Testis (tissue), 3 donors: ENCODE data around the gene PDSS1. TPM values are rescaled to one million over a fixed set of nuclear protein-coding genes. Genes with fewer than 3 reads are reported as not detected.

Experiments used
- DNase-seq: peaks from one replicate; pipeline ENCODE4 v3.0.0-alpha.2; 2019
- H3K27ac ChIP-seq, 2 donors: fragments of 200-600 bp; sonication (generic); one replicate each; pipeline ENCODE4 v1.5.1; 2019
- H3K27me3 ChIP-seq: fragments of 200-600 bp; sonication (generic); one replicate; pipeline ENCODE4 v1.5.1; 2019
- H3K36me3 ChIP-seq: fragments of 200-600 bp; sonication (generic); one replicate; pipeline ENCODE4 v1.5.1; 2017; ENCODE audit warnings: low read depth; ENCODE audit errors: missing control alignments
- H3K4me1 ChIP-seq: fragments of 200-600 bp; sonication (generic); one replicate; pipeline ENCODE4 v1.5.1; 2019
- H3K4me3 ChIP-seq, 2 donors: fragments of 200-600 bp; sonication (generic); one replicate each; pipeline ENCODE4 v1.5.1; 2017 to 2019
- H3K9me3 ChIP-seq: fragments of 200-600 bp; sonication (generic); one replicate; pipeline ENCODE4 v1.5.1; 2017
- POLR2A ChIP-seq: fragments of 450-650 bp; IDR thresholded peaks from one replicate; pipeline ENCODE4 v1.6.1; 2017; ENCODE audit warnings: antibody characterized with exemption, mild to moderate bottlenecking, moderate library complexity
- WGBS, 2 donors: methylation state at CpG; one replicate each; pipeline ENCODE4 v1.1.5; 2018; 5-methylcytosine and 5-hydroxymethylcytosine counted together
- intact Hi-C: fragments of 100-400 bp; cut with DNase I; formaldehyde crosslinking; loops from one replicate; pipeline ENCODE4 v1.15.1; 2023; ENCODE audit warnings: low total_unique reads
- polyA plus RNA-seq: library from polyadenylated mRNA; stranded (reverse); fragments of 350-450 nt; fragmentation: Illumina TruSeq; extraction: RNeasy Lipid Tissue Mini Kit (QIAGEN cat#74804); gene quantifications from one replicate; pipeline ENCODE4 v1.2.3, GENCODE V29; 2014; ENCODE audit warnings: low read depth, low replicate concordance; ENCODE audit not compliant: insufficient read depth
- total RNA-seq, 2 donors: library from RNA; depleted of rRNA; stranded (reverse); fragments of >200 nt; gene quantifications; one replicate each; pipeline ENCODE4 v1.2.3, GENCODE V29; 2016
- TF ChIP-seq, protein P1 (sequence below), 3 experiments: fragments of 450-650 bp in 2 of 3; fragments of 200-600 bp in 1 of 3; sonication (generic) in 1 of 3; IDR thresholded peaks; one replicate each; pipeline ENCODE4 v1.5.1; 2016 to 2019; ENCODE audit warnings: antibody characterized with exemption in 3 of 3, mild to moderate bottlenecking in 2 of 3, moderate library complexity in 1 of 3

PDSS1 gene
- total and polyA plus RNA-seq, 3 donors from 2014 or later = 8.9 to 10.1 (median 9.6) TPM

DNA sequence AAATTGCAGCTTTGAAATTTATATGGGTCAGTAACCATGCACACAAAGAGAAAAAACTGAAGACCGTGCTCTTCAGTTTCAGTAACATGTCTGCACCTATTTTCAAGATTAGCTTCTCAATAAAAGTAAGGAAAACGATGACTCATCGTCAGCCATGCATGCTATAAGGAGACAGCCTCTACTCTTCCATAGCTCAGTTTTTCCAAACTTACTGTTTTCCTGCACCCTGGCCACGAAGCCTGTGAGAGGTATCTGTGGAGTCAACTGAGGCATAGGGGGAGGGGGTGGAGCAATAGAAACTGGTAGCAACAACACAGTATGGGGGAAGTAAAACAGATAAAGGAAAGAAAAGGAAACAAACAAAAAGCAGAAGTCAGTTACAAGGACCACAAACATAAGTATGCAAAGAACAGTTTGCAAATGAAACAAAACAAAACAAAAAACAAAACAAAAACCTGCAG, 58.0 kb downstream of the PDSS1 start:
- TF ChIP-seq, protein P1, sequence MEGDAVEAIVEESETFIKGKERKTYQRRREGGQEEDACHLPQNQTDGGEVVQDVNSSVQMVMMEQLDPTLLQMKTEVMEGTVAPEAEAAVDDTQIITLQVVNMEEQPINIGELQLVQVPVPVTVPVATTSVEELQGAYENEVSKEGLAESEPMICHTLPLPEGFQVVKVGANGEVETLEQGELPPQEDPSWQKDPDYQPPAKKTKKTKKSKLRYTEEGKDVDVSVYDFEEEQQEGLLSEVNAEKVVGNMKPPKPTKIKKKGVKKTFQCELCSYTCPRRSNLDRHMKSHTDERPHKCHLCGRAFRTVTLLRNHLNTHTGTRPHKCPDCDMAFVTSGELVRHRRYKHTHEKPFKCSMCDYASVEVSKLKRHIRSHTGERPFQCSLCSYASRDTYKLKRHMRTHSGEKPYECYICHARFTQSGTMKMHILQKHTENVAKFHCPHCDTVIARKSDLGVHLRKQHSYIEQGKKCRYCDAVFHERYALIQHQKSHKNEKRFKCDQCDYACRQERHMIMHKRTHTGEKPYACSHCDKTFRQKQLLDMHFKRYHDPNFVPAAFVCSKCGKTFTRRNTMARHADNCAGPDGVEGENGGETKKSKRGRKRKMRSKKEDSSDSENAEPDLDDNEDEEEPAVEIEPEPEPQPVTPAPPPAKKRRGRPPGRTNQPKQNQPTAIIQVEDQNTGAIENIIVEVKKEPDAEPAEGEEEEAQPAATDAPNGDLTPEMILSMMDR (IDR thresholded peaks at IDR 0.05) = no peak
- no peak for TF ChIP-seq POLR2A
- Histone ChIP-seq H3K27me3 (no peaks in the 10 kb centered on the region), H3K36me3 (no peaks in the 10 kb centered on the region), H3K4me1 (no peaks in the 10 kb centered on the region), H3K4me3 (no peak overlapping the region), H3K27ac (no peak overlapping the region), H3K9me3 (no peaks in the 10 kb centered on the region)
- intact Hi-C loops = no loop called here
- no peak for DNase-seq
- 84 to 87% methylated on average over 4 of the region's 4 CpGs for WGBS, 2 donors

DNA sequence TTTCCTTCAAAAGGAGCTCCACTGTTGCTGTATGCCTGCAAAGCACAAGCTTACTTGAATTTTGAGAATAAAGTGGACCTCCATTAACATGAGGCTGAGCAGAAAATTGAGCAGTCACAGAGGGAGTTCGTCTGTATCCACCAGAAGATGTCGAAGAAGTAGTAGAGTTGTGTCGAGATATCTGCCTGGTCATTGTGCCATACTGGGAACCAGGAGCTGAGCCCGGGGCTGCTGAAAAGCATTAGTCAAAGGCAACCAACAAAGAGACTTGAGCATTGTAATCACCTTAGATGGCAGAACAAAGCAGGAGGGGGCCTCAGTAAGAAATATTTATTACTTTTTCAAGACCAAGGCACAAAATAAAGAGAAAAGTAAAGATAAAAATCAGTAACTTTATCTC, 61.5 kb downstream of the PDSS1 start:
- Histone ChIP-seq H3K4me3 (no peak overlapping the region), H3K36me3 (no peaks in the 10 kb centered on the region), H3K27ac (no peak overlapping the region), H3K4me1 (no peaks in the 10 kb centered on the region), H3K9me3 (no peaks in the 10 kb centered on the region), H3K27me3 (no peaks in the 10 kb centered on the region)
- intact Hi-C loops = no loop called here
- DNase-seq = no peak
- WGBS, 2 donors = 90 to 92% methylated on average over 4 of the region's 4 CpGs
- TF ChIP-seq POLR2A = no peak
- TF ChIP-seq, protein P1 (IDR thresholded peaks at IDR 0.05) = no peak

DNA sequence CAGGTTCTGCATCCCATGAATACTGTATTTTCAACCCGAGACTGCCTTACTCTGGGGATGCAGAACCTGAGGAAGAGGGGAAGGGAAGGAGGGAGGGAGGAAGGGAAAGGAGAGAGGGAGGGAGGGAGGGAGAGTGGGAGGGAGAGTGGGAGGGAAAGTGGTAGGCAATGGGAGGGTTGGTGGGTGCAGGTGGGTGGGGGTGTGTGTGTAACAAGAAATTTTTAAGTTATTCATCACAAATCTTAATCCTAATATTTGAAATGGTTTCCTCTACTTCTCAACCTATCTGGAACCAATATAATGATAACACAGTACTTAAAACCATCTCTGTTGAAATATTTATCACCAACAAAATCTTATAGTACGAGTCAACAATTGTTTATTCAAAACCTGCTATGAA, 68.0 kb downstream of the PDSS1 start:
- DNase-seq = no peak
- no peaks in the 10 kb centered on the region for H3K9me3 ChIP-seq
- 91 to 93% methylated on average over 2 of the region's 2 CpGs for WGBS, 2 donors
- no peak for TF ChIP-seq POLR2A
- TF ChIP-seq, protein P1 (IDR thresholded peaks at IDR 0.05) = no peak
- no peaks in the 10 kb centered on the region for H3K4me1 ChIP-seq
- H3K36me3 ChIP-seq = no peaks in the 10 kb centered on the region
- intact Hi-C loops = no loop called here
- H3K27me3 ChIP-seq = no peaks in the 10 kb centered on the region
- no peak overlapping the region for H3K27ac ChIP-seq
- no peak overlapping the region for H3K4me3 ChIP-seq

DNA sequence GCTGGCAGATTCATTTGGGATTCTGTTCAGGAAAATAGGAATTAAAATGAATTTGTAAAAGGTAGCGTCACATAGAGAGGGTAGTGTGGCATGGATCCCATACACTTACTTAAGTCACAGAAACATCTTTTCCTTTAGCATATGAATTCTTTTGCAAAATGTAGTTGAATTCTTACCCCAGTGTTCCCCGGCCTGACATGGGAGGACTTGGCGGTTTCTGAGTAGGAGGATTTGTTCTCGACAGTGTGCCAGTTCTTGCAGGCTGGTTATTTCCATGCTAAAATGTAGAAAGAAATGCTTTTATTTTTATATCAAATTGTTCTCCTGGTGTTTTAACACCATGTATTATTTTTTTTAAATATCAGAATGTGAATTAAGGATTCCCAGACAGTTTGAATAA, 72.6 kb downstream of the PDSS1 start:
- intact Hi-C loops = no loop called here
- H3K9me3 ChIP-seq = no peaks in the 10 kb centered on the region
- TF ChIP-seq, protein P1 (IDR thresholded peaks at IDR 0.05) = no peak
- no peak for TF ChIP-seq POLR2A
- DNase-seq = no peak
- H3K4me1 ChIP-seq = no peaks in the 10 kb centered on the region
- H3K36me3 ChIP-seq = no peaks in the 10 kb centered on the region
- H3K27me3 ChIP-seq = no peaks in the 10 kb centered on the region
- WGBS, 2 donors = 59 to 85% methylated on average over 4 of the region's 4 CpGs
- no peak overlapping the region for H3K4me3 ChIP-seq
- H3K27ac ChIP-seq = no peak overlapping the region

DNA sequence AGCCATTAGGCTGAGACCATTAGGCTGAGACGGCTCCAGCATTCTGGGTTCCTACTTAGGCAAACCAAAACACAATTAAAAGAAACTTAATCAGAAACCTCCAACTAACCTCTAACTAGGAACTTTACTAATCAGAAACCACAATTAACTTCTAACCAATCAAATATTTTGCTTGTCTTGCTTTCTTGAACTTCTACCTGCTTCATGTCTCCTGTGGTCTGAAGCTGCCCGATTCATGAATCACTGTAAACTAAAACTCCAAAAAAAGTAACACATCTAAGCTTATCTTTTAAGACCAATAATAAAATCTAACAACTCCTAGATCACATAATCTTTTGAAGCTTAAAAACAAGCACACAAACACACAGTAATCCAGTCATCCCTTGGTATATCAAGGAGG, 76.1 kb downstream of the PDSS1 start:
- H3K27me3 ChIP-seq = no peaks in the 10 kb centered on the region
- no peaks in the 10 kb centered on the region for H3K36me3 ChIP-seq
- 88 to 92% methylated on average over 2 of the region's 2 CpGs for WGBS, 2 donors
- H3K9me3 ChIP-seq = no peaks in the 10 kb centered on the region
- intact Hi-C loops = no loop called here
- no peak for TF ChIP-seq POLR2A
- TF ChIP-seq, protein P1 (IDR thresholded peaks at IDR 0.05) = no peak
- no peak overlapping the region for H3K4me3 ChIP-seq
- DNase-seq = no peak
- H3K4me1 ChIP-seq = no peaks in the 10 kb centered on the region
- H3K27ac ChIP-seq = no peak overlapping the region
